GM23248 (cell line): ENCODE measurements around the gene SPOP.

Experiments used
- EZH2 ChIP-seq: fragments of 200-600 bp; sonication (generic); IDR thresholded peaks from 2 replicates; pipeline ENCODE4 v1.6.1; 2018; ENCODE audit warnings: antibody characterized with exemption, mild to moderate bottlenecking; ENCODE audit not compliant: insufficient read depth, poor library complexity, severe bottlenecking
- EZH2phosphoT487 ChIP-seq: fragments of 200-600 bp; sonication (generic); IDR thresholded peaks from 2 replicates; pipeline ENCODE4 v1.6.1; 2018; ENCODE audit warnings: antibody characterized with exemption, moderate library complexity, mild to moderate bottlenecking, low read depth; ENCODE audit not compliant: insufficient read depth

- TF ChIP-seq EZH2phosphoT487 (no peak), EZH2 (no peak)
These were observed 106.6 kb downstream of the SPOP start for GRCh38 chr17:49571283-49571682.
